COLO668 (cell line): ENCODE data around the gene FILIP1L.

Experiments used
- DNase-seq: peaks from one replicate; lab custom pipeline; 2025; ENCODE audit not compliant: unreplicated experiment; lab: John Stamatoyannopoulos, UW

FILIP1L gene

DNA sequence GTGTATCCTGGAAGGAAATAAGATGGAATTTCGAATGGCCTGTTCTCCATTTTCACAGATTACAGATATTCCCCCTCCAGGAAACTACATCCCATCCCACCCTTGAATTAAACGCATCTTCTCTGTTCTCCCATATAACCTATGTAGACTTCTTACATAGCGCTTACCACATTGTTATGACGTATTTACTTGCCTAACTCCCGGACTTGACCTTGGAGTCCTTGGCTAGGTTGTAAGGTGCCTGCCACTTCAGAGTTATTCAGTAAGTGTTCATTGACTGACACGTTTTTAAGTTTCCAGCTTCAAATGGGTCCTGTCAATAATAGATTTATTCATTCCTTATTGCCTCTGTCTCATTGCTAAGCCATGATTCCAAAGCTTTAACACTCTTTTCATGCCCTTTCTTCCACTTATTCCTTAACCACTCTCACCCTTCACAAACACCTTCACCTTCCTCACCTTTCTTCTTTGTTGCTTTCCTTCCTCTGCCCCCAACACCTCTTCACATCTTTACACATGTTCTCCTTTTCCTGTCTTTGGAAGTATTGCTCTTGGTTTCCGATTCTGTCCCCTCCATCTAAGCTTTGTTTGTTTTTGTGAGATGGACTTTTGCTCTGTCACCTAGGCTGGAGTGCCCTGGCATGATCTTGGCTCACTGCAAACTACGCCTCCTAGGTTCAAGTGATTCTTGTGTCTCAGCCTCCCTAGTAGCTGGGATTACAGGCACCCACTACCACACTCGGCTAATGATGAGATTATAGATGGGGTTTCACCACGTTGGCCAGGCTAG is 158.3 kb downstream of the FILIP1L start:
- no peak for DNase-seq

DNA sequence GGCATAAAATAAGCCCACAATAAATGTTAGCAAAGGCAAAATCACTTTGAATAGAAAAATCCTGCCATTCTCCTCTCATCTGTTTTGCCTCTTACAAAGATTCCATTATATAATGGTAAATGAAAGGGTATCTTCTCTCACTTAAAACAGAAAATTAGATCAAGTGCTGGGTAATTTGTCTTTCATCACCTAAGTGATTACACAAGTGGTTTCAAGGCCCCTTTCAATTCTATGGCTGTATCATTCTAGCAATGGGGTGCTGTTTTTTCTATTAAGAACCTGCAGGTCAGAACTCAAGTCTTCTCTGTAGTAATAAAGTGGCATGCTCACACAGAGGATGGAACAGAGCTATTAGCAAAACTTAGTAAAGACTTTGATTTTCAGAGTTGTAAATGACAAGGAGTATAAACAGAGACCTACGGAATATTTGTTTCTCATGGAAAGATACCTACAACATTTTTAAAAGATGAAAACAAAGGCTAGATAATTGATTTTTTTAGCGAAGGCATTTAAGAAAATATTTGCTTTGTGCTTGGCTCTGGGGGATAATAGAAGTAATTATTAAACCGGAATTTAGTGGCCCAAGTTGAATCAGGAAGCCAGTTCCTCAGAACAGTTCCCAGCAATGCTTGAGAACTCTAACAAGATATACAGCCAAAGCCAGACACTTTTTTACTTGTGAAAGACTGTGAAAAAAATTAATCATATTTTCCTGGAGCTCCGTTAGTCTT is 159.2 kb downstream of the FILIP1L start:
- DNase-seq, result no peak

DNA sequence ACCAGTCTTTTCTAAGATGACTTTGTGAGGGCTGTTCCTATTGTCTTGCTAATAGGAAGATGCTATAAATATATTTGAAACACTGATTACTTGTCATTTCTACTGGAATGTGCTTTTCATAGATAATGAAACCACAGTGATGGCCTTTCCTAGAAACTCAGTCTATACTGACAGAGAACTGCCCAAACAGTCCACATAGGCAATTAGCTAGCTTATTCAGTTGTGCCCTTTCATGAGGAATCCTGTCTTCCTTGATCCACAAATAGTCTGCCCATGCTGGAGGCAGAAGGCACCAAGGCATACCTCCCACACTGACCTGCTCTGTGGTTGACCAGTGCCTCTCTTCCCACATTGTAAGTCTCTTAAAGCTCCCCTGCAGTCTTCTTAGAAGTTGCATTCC is 160.7 kb downstream of the FILIP1L start:
- DNase-seq, result no peak

DNA sequence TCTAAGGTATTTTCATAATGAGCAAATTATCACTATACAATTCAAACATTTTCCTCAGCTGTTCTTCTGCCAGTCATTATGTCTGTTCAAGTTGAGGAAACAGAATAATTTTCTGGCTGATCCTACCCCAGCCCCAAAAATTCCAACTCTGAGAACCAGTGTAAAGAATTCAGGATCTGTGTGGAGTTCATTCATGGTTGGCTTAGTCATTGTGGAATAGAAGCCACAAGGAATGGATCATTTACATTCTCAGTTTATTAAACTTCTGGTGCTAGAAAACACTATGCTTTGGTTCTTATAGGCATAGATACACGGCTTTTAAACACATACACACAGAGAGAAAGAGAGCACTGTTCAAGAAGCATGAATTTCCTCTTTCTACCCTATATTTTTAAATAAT is 162.0 kb downstream of the FILIP1L start:
- no peak for DNase-seq

DNA sequence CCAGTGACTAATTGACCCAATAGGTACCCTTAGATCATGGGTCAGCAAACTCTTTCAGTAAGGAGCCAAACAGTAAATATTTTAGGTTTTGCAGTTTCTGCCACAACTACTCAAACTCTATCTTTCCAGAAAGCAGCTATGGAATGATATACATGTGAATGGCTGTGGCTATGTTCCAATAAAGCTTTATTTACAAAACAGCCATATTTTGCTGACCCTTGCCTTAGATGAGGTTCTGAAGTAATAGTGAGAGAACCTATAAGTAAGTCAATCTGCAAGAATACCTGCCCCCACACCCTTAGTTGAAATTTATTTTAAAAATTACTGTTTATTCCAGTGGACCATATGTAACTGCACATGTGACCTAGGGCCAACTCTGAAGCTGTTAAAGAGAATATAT is 162.6 kb downstream of the FILIP1L start:
- DNase-seq, result no peak

DNA sequence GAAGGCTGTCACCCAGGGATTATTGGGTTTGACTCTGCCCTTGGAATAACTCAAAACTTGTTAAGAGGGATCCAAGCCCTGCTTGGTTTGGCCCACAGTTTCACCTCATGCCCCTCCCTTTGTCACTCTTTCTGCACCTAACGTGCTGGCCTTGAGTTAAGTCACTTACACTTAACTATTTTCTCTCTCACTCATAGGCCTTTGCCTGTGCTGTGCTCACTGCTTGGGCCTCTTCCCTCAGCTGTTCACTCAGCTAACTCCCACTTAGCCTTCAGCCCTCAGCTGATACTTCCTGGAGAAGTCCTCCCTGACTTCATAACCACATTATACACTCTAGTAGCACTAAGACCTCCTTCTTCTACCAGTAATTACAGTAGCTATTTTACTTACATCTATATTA is 163.4 kb downstream of the FILIP1L start:
- no peak for DNase-seq

DNA sequence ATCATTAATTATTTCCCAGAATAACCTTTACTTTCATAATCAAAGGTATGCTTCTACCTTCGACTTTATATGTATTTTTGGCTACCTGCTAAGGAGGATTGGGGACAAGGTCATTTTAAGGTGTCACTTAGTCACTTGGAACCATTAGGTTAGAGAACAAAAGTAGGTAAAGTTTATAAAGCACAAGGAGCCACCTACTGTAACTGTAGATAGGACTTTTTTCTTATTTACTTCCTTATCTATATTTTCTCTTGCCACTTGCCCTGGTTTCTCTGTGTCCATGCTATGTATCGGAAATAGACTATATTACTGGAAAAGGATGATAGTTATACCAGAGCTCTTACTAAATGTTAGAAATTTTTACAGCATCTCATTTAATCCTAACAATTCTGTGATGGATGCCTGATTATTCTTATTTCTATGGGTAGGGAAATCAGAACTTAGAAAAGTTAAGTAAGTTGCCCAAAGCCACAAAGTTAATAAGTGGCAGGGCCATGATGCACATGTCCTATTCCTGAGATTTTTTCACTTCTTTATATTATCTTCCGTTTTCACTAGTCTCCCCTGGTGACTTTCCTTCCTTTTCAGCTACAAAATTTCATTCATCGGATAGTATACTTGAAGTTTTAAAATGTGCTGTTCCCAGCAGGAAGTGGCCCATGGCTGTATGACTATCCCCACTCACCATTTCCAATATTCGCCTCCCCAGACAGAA is 164.2 kb downstream of the FILIP1L start:
- DNase-seq, result no peak

DNA sequence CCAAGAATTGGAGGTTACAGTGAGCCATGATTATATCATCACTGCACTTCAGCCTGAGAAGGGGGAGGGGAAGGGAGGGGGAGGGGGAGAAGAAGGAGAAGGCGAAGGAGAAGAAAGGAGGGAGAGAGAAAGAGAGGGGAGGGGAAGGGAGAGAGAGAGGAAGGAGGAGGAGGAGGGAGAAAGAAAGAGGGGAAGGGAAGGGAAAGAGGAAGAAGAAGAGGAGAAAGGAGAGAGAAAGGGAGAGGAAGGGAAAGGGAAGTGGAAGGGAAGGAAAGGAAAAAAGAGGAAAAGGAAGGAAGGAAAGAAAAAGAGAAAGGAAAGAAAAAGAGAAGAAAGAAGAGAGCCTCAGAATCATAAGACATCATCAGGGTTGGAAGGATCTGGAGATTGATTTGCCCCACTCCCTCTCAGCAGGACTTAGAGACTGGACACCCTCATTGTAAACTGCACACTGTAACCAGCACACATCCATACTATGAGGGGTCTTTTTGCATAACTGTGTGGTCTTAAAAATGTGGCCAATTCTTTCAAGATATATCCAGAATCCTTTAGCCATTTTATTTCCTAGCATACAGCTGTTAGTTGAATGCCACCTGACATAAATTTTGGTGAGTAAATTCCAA is 165.7 kb downstream of the FILIP1L start:
- DNase-seq, result no peak

DNA sequence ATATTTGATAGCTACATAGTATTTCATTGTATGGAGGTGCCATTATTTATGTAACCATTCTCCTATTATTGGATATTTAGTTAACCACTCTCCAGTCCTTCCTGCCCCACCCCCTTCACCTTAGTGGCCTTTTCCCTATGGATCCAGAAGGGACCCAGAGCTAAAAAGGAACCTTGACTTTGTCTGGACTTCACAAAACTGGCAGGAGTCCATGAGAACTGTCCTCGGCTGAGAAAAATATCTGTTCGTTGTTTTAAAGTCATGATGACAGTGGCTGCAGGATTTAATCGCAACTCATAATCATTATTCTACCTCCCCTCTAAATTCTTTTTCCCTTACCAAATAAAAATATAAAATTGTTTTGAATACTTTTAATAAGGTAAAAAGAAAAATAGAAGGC is 166.9 kb downstream of the FILIP1L start:
- DNase-seq, result no peak

DNA sequence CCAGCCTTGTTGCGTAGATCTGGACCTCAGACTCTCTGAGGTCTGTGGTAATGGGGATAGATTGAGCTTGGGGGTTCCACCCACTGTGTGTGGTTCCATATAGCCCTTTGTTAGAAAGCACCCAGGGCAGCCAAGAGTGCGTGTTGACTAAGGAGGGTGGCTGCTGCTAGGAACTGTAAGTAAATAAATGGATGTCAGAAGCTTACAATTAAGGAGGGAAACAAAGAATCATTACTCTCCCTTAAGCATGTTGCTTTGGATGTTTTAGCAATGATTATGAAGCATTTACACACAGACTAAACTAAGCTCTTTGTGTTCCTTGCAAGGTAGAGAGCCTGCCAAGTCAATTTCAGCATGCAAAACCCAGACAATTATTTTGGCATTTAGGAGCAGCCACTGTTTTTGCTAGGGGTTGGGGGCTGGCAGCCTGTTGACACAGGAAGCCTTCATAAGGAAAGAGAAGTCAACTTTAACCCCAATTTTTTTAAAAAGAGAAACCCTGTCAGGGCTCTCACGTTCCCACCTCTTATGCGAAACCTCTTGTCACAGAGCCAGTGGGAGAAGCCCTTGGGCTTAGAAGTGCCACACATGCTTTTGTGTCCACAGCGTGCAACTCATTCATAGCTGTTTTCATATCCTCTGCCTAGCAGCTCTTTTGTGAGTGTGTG is 168.8 kb downstream of the FILIP1L start:
- no peak for DNase-seq

DNA sequence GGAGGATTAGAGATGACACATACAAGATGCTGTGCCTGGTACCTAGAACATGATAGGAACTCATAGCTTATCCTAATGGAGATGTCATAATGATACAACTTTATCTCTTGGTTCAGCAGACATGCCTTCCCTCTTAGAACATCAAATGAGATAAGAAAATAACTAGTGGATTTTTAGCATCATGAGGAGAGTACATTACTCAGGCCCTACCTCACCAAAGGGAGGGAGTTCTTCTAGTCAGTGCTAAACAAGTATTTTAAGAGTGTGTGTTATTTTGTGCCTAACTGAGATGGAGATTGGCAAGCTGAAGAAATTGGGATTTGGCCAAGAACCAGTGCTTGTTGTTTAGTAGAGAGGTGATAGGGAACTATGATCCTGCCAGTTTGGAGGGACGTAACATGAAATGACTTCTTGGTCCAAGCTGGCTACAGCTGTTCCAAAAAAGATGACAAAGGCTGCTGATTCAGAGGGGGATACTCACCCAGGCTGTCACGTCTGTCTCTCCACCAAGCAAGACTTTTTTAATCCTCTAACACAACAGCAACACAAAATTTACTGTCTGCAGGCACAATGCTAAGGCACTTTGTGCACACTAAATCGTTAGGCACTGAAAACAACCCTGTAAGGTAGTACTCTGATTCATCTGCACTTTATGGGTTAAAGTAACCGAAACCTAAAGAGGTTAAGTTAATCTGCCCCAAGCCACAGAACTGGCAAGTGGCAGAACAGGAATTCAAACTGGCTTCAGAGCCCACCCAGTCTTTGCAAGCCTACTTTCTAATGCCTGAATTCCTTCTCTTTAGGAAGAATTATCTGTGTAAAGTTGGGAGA is 170.2 kb downstream of the FILIP1L start:
- DNase-seq, result no peak

DNA sequence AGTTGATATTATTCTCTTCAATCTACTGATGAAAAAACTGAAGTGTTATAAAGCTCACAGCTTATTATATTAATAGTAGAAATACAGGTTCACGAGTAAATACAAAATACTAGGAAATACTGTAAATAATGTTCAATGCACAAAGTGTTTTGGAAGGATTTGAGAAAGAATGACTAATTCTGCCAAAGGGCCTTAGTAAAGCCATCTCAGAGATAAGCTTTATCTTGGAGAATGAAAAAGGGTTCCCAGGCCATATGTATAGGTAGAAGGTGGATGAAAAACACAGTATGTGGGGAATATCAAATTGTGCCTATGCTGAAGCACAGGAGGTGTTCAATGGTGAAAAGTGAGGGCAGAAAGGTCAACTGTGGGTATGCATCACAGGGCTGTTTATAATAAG is 173.1 kb downstream of the FILIP1L start:
- DNase-seq, result no peak

DNA sequence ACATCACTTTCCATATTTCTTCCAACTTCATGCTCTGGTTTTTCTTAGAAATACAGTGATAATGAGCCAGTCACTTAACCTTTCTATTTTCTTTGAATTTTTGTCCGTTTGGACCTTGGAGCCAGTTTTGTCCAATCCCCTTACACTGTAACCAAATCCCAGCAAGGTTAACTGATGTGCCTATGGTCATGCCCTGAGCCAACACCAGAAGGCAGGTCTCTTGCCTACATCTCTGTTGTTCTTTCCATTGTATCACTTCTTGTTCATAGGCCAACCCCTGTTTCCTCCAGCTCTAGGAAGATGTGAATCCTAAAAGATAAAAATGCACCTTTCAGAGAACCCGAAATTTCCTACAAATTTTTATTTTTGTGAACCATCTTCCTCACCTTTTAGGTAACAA is 174.0 kb downstream of the FILIP1L start:
- DNase-seq, result no peak

DNA sequence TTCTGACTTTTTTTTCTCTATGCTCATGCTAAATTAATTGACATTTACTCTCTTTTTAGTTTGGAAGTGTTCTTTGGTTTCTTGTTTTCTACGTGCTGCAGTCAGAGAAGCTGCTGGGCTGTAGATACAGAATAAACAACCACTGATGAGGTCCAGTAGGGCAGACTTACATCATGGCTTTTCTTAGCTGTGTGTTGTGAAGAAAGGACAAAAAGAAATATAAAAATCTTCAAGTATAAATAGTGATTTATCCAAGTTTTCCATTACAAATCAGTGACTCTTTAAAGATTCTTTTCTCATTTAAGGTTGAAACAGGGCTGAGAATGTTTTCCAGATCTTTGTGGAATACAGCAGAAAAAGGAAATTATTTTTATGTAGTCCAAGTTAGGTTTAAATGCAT is 174.4 kb downstream of the FILIP1L start:
- DNase-seq, result no peak

DNA sequence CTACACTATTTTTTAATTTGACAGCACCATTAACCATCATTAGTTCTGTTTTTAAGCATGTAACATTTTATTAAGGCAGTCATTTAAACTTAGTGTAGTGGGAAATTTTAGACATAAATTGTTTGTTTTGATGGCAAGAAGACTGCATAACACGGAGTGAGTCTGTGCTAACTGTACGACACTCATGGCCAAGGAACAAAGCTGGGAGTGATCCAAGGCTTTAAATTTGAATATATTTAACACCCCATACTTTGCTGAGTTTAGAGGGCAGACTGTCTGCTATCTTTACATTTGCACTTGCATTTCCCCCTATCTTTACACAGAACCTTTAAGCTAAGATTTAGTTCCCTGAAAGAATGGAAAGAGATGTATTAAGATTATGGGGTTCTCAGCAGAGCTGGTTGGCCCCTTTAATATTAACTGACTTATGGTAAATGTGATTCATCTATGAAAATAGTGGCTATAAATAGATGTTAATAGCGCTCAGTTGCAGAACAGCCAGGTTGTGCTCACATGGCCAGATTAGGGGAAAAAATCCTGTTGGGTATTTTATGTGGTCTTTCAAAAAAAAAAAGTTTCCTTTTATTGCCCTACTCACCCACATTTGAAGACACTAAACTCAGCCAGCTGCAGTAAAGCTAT is 175.9 kb downstream of the FILIP1L start:
- DNase-seq, result no peak

DNA sequence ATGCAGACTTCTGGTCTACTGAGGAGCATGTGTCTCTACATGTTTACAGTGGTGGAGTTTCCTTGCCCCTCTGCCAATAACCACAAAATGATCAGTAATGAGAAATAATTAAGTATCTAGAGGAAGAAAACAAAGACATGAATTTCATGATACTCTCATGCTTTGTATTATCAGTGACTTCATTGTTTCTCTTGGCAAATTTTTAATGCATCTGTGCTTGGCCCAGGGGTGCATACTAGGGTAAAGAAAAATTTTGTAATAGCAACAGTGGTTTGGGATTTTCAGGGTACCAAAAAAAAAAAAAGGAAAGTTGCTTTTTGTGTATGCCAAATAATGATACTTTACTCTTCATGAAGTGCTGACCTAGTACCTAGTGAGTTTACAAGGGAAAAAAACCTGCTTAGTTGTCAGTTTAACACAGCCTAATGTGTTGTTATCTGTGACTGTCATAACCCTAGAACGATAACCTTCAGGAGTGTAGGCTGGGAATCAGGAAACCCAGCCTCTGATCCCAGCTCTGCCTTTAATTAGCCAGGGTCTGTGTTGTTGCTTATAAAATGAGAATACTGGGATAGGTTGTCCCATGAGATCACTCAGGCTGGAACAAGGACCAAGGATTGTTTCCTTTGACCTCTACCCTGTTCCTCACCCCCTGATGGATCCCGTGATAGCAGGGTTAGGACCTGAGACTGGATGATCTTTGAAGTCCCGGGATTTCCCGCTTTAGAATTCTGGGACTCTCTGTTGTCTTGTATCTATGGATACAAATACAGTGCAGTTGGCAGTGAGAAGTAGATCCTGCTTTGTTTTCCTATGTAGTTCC is 179.1 kb downstream of the FILIP1L start:
- DNase-seq, result no peak

DNA sequence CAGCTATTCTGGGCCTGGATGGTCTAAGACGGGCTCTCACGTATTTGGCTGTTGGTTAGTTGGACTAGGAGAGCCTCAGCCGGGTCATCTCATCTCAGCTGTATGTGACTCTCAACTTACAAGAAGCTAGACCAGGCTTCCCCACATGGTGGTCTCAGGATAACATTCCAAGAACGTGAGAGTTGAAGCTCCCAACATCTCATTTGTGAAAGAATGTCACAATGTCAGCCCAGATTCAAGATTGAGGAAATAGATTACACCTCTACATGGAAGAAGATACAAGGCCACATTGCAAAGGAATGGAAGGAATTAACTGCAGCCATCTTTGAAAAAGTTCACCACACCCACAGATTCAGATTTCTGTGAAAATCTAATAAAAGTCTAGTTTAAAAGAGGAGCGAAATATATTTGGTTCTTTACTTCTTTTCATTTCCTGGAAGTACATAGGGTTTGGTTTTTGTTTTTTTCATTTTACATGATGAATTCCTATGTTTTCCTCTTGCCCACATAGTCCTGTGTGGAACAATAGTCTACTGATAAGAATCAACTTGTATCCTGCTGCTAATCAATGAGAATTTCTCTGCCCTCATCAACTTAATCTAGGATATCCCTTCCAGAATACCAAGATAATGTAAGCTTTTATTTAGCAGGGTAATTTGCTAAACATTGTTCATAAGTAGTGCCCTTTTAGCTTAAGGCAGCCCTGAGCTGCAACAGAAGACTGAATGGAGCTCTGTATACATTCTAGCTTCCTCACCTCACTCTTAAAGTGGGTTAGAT is 180.1 kb downstream of the FILIP1L start:
- no peak for DNase-seq

DNA sequence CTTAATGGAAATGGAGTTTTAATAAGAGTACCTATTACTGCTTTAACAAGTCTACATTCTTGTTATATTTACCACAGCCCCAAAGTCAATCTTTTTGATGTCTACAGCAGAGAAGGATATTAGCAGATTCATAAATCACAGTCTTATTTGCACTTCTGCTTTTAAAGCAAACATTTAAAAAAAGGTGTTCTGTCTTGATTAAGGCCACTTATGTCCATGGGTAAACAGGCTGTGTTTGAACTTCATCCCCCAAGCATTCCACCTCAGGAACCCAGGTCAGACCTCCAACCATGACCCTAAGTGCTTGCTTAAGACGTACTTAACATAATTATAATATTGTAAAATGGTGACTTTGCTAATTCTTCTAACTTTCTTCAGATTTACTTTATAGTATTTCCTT is 183.2 kb downstream of the FILIP1L start:
- DNase-seq, result no peak
